Upper lobe of left lung (tissue), 4 donors: ENCODE measurements around the gene APMAP.

Source experiments
- CTCF ChIP-seq, 6 experiments: fragments of 450-650 bp in 4 of 6; fragments of 200-600 bp in 2 of 6; sonication (generic) in 2 of 6; IDR thresholded peaks; one replicate each; pipeline ENCODE4 v1.5.1; 2016 to 2019; ENCODE audit warnings: antibody characterized with exemption in 6 of 6
- POLR2A ChIP-seq, 4 donors: fragments of 450-650 bp; IDR thresholded peaks; one replicate each; pipeline ENCODE4 v1.5.1; 2016 to 2017; ENCODE audit warnings: antibody characterized with exemption in 4 of 4, mild to moderate bottlenecking in 2 of 4
- POLR2AphosphoS5 ChIP-seq, 2 donors: sonication (generic); formaldehyde crosslinking; IDR thresholded peaks; one replicate each; pipeline ENCODE4 v1.5.1; 2017; ENCODE audit warnings: antibody characterized with exemption in 2 of 2

- no peak for TF ChIP-seq CTCF (IDR thresholded peaks at IDR 0.05)
- no peak for TF ChIP-seq POLR2A (IDR thresholded peaks at IDR 0.05)
- no peak for TF ChIP-seq POLR2AphosphoS5 (IDR thresholded peaks at IDR 0.05)
Observed at GRCh38 chr20:24989162-24989561, 3.4 kb downstream of the APMAP start.
